Psoas muscle (tissue), 8 donors: ENCODE results near the gene MRPL36. TPM values are rescaled to one million over a fixed set of nuclear protein-coding genes. Genes with fewer than 3 reads are reported as not detected.

Experiments
- ATAC-seq, 4 donors: fragments of 200-7000 bp; cut with Tn5 transposase; one replicate each; pipeline ENCODE4 v1.9.1; 2020; ENCODE audit warnings: moderate library complexity in 3 of 4, mild to moderate bottlenecking in 2 of 4
- DNase-seq, 2 donors: peaks; one replicate each; pipeline ENCODE4 v3.0.0-alpha.2; 2020
- H3K27ac ChIP-seq: fragments of 200-600 bp; one replicate; pipeline ENCODE4 v1.8.0; 2022
- H3K27me3 ChIP-seq, 3 donors: fragments of 200-600 bp in 1 of 3; one replicate each; pipeline versions ENCODE4 v1.6.1 to v1.8.0; 2013 to 2022; ENCODE audit warnings: low read length in 2 of 3, mild to moderate bottlenecking in 2 of 3, moderate library complexity in 1 of 3; ENCODE audit not compliant: insufficient read depth in 3 of 3
- H3K36me3 ChIP-seq, 2 donors: fragments of 200-600 bp in 1 of 2; one replicate each; pipeline versions ENCODE4 v1.6.1 to v1.8.0; 2013 to 2022; ENCODE audit warnings: low read depth in 1 of 2, mild to moderate bottlenecking in 1 of 2, moderate library complexity in 1 of 2; ENCODE audit not compliant: insufficient read depth in 1 of 2
- H3K4me1 ChIP-seq: fragments of 200-600 bp; one replicate; pipeline ENCODE4 v1.8.0; 2022
- H3K4me3 ChIP-seq: fragments of 200-600 bp; one replicate; pipeline ENCODE4 v1.8.0; 2022; ENCODE audit warnings: mild to moderate bottlenecking
- H3K9me3 ChIP-seq: fragments of 200-600 bp; one replicate; pipeline ENCODE4 v1.8.0; 2022
- CTCF ChIP-seq: fragments of 200-600 bp; IDR thresholded peaks from one replicate; pipeline ENCODE4 v1.8.0; 2022; ENCODE audit warnings: antibody characterized with exemption
- WGBS, 3 donors: extraction: QIAGEN DNeasy Blood & Tissue Kit; methylation state at CpG; one replicate each; pipeline versions ENCODE4 v1.1.6 to v1.1.7; 2013; 5-methylcytosine and 5-hydroxymethylcytosine counted together
- intact Hi-C, 2 donors: fragments of 100-400 bp; cut with DNase I; formaldehyde crosslinking; loops; one replicate each; pipeline versions ENCODE4 v1.11.0 to v1.14.2; 2022
- polyA plus RNA-seq, 3 donors: library from polyadenylated mRNA; stranded (reverse); fragments of 200-250 nt; gene quantifications; one replicate each; pipeline ENCODE4 v1.2.3, GENCODE V29; 2013
- total RNA-seq, 4 donors: library from RNA; stranded (reverse); fragmentation: NEBNext Ultra II Directional in 2 of 4; extraction: Animal tissue kit (Norgen Biotek cat#: 25700) in 2 of 4; gene quantifications; one replicate each; pipeline versions ENCODE4 v1.2.1 to v1.2.4, GENCODE V29; 2021 to 2023
- donor health status: healthy with polysubstance abuse.
- donor health status: DM: no; HTN: no; CAD: no; lungs with moderate emphysema.
- donor health status: Bipolar disorder and iron deficiency.
- donor health status: healthy.
- donor health status: DM: yes; HTN: yes; CAD: no.
- donor health status: DM: no; HTN: no; CAD: no.
- donor health status: DM: no; HTN: no; CAD: no.
- donor health status: DM: yes; HTN: yes; CAD: no.

MRPL36 gene
- total and polyA plus RNA-seq, 7 donors: 61.6 to 216 (median 111) TPM

GRCh38 chr5:1820926-1821325 is 21.3 kb upstream of the MRPL36 start:
- intact Hi-C loops: no loop called here
- WGBS, 3 donors: 87 to 95% (median 91%) methylated on average over 4 of the region's 4 CpGs

GRCh38 chr5:1820381-1820780 is 20.7 kb upstream of the MRPL36 start:
- ATAC-seq (peak in 1 of 4 donors; percentile 47), DNase-seq (no peak)
- peaks cover 8 to 89% of the 10 kb centered on the region in 2 donors for H3K36me3 ChIP-seq
- H3K4me3 ChIP-seq: no peak overlapping the region
- 73 to 83% (median 82%) methylated on average over 12 of the region's 12 CpGs for WGBS, 3 donors
- peaks cover 4% of the 10 kb centered on the region for H3K9me3 ChIP-seq
- no peaks in the 10 kb centered on the region for H3K27me3 ChIP-seq
- TF ChIP-seq CTCF: no peak
- H3K4me1 ChIP-seq: no peaks in the 10 kb centered on the region
- intact Hi-C loops: no loop called here
- no peak overlapping the region for H3K27ac ChIP-seq

More at GRCh38 chr5:1820926-1821325, 21.3 kb upstream of the MRPL36 start:
- Histone ChIP-seq H3K9me3 (peaks cover 4% of the 10 kb centered on the region), H3K27ac (no peak overlapping the region), H3K4me3 (no peak overlapping the region), H3K36me3 (peaks cover 6 to 87% of the 10 kb centered on the region in 2 donors), H3K4me1 (no peaks in the 10 kb centered on the region), H3K27me3 (no peaks in the 10 kb centered on the region)
- ATAC-seq (no peak), DNase-seq (no peak)
- TF ChIP-seq CTCF: no peak

GRCh38 chr5:1819458-1819857 is 19.8 kb upstream of the MRPL36 start:
- Histone ChIP-seq H3K4me3 (no peak overlapping the region), H3K27me3 (no peaks in the 10 kb centered on the region), H3K4me1 (no peaks in the 10 kb centered on the region), H3K27ac (no peak overlapping the region), H3K9me3 (peaks cover 4% of the 10 kb centered on the region), H3K36me3 (peaks cover 10 to 92% of the 10 kb centered on the region in 2 donors)
- DNase-seq: no peak
- intact Hi-C loops: no loop called here
- no peak for TF ChIP-seq CTCF
- 95 to 96% (median 96%) methylated on average over 2 of the region's 2 CpGs for WGBS, 3 donors
- ATAC-seq: no peak

- Histone ChIP-seq H3K9me3 (peaks cover 4% of the 10 kb centered on the region), H3K36me3 (peaks cover 10 to 95% of the 10 kb centered on the region in 2 donors), H3K27me3 (no peaks in the 10 kb centered on the region), H3K27ac (no peak overlapping the region), H3K4me3 (no peak overlapping the region), H3K4me1 (no peaks in the 10 kb centered on the region)
- intact Hi-C loops: no loop called here
- TF ChIP-seq CTCF: no peak
- 89 to 96% (median 89%) methylated on average over 5 of the region's 5 CpGs for WGBS, 3 donors
- DNase-seq (no peak), ATAC-seq (no peak)
These were observed 19.1 kb upstream of the MRPL36 start for GRCh38 chr5:1818784-1819183.
